ENCODE measurements around the gene GOLGA1. TPM values are rescaled to one million over a fixed set of nuclear protein-coding genes. Genes with fewer than 3 reads are reported as not detected.

Gene GOLGA1
- polyA plus RNA-seq, 1 donor from 2014 or later: 15.3 TPM

DNA sequence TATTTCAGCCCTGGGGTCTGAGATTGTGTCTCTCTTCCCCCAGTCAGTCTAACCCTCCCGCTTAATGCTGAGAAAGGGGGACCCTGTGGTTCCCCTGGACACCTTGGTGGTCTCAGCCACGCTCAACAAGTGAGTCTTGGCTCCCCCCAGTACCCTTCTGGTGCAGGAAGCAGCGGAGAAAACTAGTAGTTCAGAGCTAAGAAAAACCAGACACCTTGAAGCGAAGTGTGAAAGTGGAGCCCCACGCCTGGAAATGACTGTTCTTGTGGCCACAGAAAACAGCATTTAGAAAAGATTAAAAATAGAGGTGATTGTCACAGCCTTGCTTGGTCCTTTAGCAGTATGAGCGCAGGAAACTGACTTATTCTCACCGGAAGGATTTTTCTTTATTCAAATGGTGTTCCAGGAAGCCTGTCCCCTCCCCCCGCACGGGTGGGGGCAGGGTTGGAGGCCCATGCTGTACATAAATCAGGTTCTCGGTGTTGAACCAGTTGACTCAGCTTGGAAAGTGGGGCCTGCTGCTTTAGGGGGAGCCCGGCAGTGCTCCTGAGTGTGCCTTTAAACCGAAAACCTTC lies 70.8 kb downstream of the GOLGA1 start:
- Histone ChIP-seq H4K20me1 (ENCODE audit: insufficient read depth) (no peaks in the 10 kb centered on the region), H3K9me3 (ENCODE audit: low read length) (no peaks in the 10 kb centered on the region), H3F3A (ENCODE audit: insufficient read depth, low read length, poor library complexity, severe bottlenecking) (no peaks in the 10 kb centered on the region), H3K27me3 (ENCODE audit: insufficient read depth, low read depth, low read length) (no peaks in the 10 kb centered on the region), H3K9ac (ENCODE audit: low read length) (peak overlapping the region; percentile 98), H3K9me2 (ENCODE audit: insufficient read depth, low read length) (no peaks in the 10 kb centered on the region), H3K4me3 (ENCODE audit: low read length) (peak overlapping the region; percentile 99), H3K36me3 (ENCODE audit: insufficient read depth, low read length) (no peaks in the 10 kb centered on the region), H3K4me2 (ENCODE audit: low read length) (peak overlapping the region; percentile 95), H2AFZ (ENCODE audit: low read depth, low read length) (no peak overlapping the region), H3K79me2 (replicated peaks; ENCODE audit: insufficient read depth, low read length) (peaks cover 29% of the 10 kb centered on the region), H3K27ac (ENCODE audit: low read length) (peak overlapping the region; percentile 97)
- no peak for TF ChIP-seq MXI1 (conservative IDR thresholded peaks at IDR 0.05; ENCODE audit: poor library complexity, severe bottlenecking)
- TF ChIP-seq EZH2 (IDR thresholded peaks at IDR 0.05; ENCODE audit: borderline replicate concordance, insufficient read depth, low read length, poor library complexity, severe bottlenecking): no peak
- no peak for TF ChIP-seq EP300 (conservative IDR thresholded peaks at IDR 0.05; ENCODE audit: poor library complexity, severe bottlenecking)
- TF ChIP-seq SMC3 (conservative IDR thresholded peaks at IDR 0.05; ENCODE audit: poor library complexity): no peak
- TF ChIP-seq, protein P1, sequence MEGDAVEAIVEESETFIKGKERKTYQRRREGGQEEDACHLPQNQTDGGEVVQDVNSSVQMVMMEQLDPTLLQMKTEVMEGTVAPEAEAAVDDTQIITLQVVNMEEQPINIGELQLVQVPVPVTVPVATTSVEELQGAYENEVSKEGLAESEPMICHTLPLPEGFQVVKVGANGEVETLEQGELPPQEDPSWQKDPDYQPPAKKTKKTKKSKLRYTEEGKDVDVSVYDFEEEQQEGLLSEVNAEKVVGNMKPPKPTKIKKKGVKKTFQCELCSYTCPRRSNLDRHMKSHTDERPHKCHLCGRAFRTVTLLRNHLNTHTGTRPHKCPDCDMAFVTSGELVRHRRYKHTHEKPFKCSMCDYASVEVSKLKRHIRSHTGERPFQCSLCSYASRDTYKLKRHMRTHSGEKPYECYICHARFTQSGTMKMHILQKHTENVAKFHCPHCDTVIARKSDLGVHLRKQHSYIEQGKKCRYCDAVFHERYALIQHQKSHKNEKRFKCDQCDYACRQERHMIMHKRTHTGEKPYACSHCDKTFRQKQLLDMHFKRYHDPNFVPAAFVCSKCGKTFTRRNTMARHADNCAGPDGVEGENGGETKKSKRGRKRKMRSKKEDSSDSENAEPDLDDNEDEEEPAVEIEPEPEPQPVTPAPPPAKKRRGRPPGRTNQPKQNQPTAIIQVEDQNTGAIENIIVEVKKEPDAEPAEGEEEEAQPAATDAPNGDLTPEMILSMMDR (IDR thresholded peaks at IDR 0.05; ENCODE audit: poor library complexity, severe bottlenecking): no peak
- TF ChIP-seq RAD21 (conservative IDR thresholded peaks at IDR 0.05): no peak

- H3K4me3 ChIP-seq (ENCODE audit: low read length): peak overlapping the region; percentile 99
- H3F3A ChIP-seq (ENCODE audit: insufficient read depth, low read length, poor library complexity, severe bottlenecking): no peaks in the 10 kb centered on the region
- peak overlapping the region; percentile 97 for H3K27ac ChIP-seq (ENCODE audit: low read length)
- no peaks in the 10 kb centered on the region for H3K9me3 ChIP-seq (ENCODE audit: low read length)
- no peaks in the 10 kb centered on the region for H3K9me2 ChIP-seq (ENCODE audit: insufficient read depth, low read length)
- no peak overlapping the region for H2AFZ ChIP-seq (ENCODE audit: low read depth, low read length)
- H3K4me2 ChIP-seq (ENCODE audit: low read length): peak overlapping the region; percentile 95
- H3K79me2 ChIP-seq (replicated peaks; ENCODE audit: insufficient read depth, low read length): peaks cover 29% of the 10 kb centered on the region
- peak overlapping the region; percentile 98 for H3K9ac ChIP-seq (ENCODE audit: low read length)
- H3K27me3 ChIP-seq (ENCODE audit: insufficient read depth, low read depth, low read length): no peaks in the 10 kb centered on the region
- no peaks in the 10 kb centered on the region for H3K36me3 ChIP-seq (ENCODE audit: insufficient read depth, low read length)
- H4K20me1 ChIP-seq (ENCODE audit: insufficient read depth): no peaks in the 10 kb centered on the region
- TF ChIP-seq MXI1 (conservative IDR thresholded peaks at IDR 0.05; ENCODE audit: poor library complexity, severe bottlenecking): no peak
- TF ChIP-seq TAF1 (IDR thresholded peaks at IDR 0.05; ENCODE audit: low read depth): no peak
- TF ChIP-seq RAD21 (conservative IDR thresholded peaks at IDR 0.05): no peak
- no peak for TF ChIP-seq EP300 (conservative IDR thresholded peaks at IDR 0.05; ENCODE audit: poor library complexity, severe bottlenecking)
- no peak for TF ChIP-seq EZH2 (IDR thresholded peaks at IDR 0.05; ENCODE audit: borderline replicate concordance, insufficient read depth, low read length, poor library complexity, severe bottlenecking)
- TF ChIP-seq REST (IDR thresholded peaks at IDR 0.05; ENCODE audit: borderline replicate concordance): no peak
- no peak for TF ChIP-seq POLR2AphosphoS5 (IDR thresholded peaks at IDR 0.05)
- TF ChIP-seq, protein P1 (IDR thresholded peaks at IDR 0.05; ENCODE audit: poor library complexity, severe bottlenecking): no peak
- no peak for TF ChIP-seq SMC3 (conservative IDR thresholded peaks at IDR 0.05; ENCODE audit: poor library complexity)
Measured at GRCh38 chr9:124869466-124869985, 71.4 kb downstream of the GOLGA1 start.
